ENCODE measurements around the gene TASL. TPM values are rescaled to one million over a fixed set of nuclear protein-coding genes. Genes with fewer than 3 reads are reported as not detected.
"Not testable (repeated sequence)": the region's sequence is repeated elsewhere in the genome, so short reads cannot be mapped to it uniquely, and the experiment has no call there.

Gene TASL
- total RNA-seq, 5 donors from 2014 or later (not counting 1 experiment from before 2014, with no cell fraction given), result 0.44 to 2.5 (median 1.8) TPM

DNA sequence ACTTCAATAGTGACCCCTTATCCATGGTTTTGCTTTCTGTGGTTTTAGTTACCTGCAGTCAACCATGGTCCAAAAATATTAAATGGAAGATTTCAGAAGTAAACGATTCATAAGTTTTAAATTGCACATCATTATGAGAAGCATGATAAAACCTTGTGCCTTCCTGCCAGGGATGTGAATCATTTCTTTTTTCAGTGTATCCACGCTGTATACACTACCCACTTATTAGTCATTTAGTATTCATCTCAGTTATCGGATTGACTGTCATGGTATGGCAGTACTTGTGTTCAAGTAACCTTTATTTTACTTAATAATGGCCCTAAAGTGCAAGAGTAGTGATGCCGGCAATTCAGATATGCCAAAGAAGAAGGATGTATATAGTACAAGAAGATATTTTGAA is 37.7 kb upstream of the TASL start:
- Histone ChIP-seq H3K27ac (ENCODE audit: low read length) (no peak overlapping the region), H3K27me3 (replicated peaks in 1 of 2; ENCODE audit: control insufficient read depth in 2 of 2, extremely low read depth in 1 of 2, insufficient read depth in 2 of 2, low read length in 1 of 2) (no peaks in the 10 kb centered on the region), H3K4me1 (ENCODE audit: control insufficient read depth in 1 of 2, extremely low read depth in 1 of 2, insufficient read depth in 2 of 2, low read length in 2 of 2) (no peaks in the 10 kb centered on the region), H3K4me3 (ENCODE audit: control insufficient read depth in 1 of 2, extremely low read depth in 1 of 2, low read length in 1 of 2) (no peak overlapping the region), H3K36me3 (ENCODE audit: control insufficient read depth in 2 of 2, extremely low read depth in 1 of 2, insufficient read depth in 1 of 2, low read length in 1 of 2) (no peaks in the 10 kb centered on the region), H3K9me3 (no peaks in the 10 kb centered on the region)
- no peaks in the 10 kb centered on the region for H3K36me3 Mint-ChIP-seq
- no peaks in the 10 kb centered on the region for H3K4me1 Mint-ChIP-seq
- no peak overlapping the region for H3K27ac Mint-ChIP-seq
- no peak overlapping the region for H3K4me3 Mint-ChIP-seq
- ChIA-PET CTCF (no interaction called here), POLR2A (no interaction called here)
- H3K27me3 Mint-ChIP-seq, result peaks cover 0 to 3% of the 10 kb centered on the region in 2 donors
- H3K9me3 Mint-ChIP-seq, result peaks cover 0 to 4% (median 3%) of the 10 kb centered on the region in 3 donors
- ATAC-seq (replicated peaks in 1 of 4) (no peak), DNase-seq (no peak)
- no CpG with 5 or more reads among the region's 4 CpGs for WGBS (ENCODE audit: insufficient coverage)

DNA sequence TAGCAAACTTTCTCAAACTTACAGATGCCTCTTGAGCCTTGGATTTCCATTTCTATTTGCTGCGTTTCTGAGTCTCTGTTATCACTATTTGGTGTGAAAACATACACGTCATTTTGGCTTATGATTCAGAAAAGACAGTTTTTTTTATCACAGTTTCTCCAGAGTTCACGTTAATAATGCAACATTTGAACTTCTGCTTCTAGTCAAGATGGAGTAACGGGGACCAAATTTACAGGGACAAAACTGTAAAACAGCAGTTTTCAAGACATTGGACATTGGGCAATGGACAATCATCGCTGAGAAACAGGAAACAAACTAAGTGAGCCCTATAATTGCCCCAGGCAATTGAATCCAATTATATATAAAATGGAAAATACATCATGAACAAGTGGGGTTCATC is 36.2 kb upstream of the TASL start:
- Histone ChIP-seq H3K4me3 (ENCODE audit: control insufficient read depth in 1 of 2, extremely low read depth in 1 of 2, low read length in 1 of 2) (no peak overlapping the region), H3K27me3 (replicated peaks in 1 of 2; ENCODE audit: control insufficient read depth in 2 of 2, extremely low read depth in 1 of 2, insufficient read depth in 2 of 2, low read length in 1 of 2) (no peaks in the 10 kb centered on the region), H3K4me1 (ENCODE audit: control insufficient read depth in 1 of 2, extremely low read depth in 1 of 2, insufficient read depth in 2 of 2, low read length in 2 of 2) (no peaks in the 10 kb centered on the region), H3K36me3 (ENCODE audit: control insufficient read depth in 2 of 2, extremely low read depth in 1 of 2, insufficient read depth in 1 of 2, low read length in 1 of 2) (no peaks in the 10 kb centered on the region), H3K27ac (ENCODE audit: low read length) (no peak overlapping the region), H3K9me3 (no peaks in the 10 kb centered on the region)
- H3K4me3 Mint-ChIP-seq, result no peak overlapping the region
- H3K36me3 Mint-ChIP-seq, result no peaks in the 10 kb centered on the region
- ChIA-PET POLR2A (interaction anchor here in 1 of 2 donors (0.6 kb wide), 1 partner anchor 17 kb away, joined by 4 read pairs; no protein-coding TSS in a partner anchor), CTCF (no interaction called here)
- no peaks in the 10 kb centered on the region for H3K4me1 Mint-ChIP-seq
- ATAC-seq (replicated peaks in 1 of 4), result no peak
- no peaks in the 10 kb centered on the region for H3K27me3 Mint-ChIP-seq
- H3K9me3 Mint-ChIP-seq, result peaks cover 0 to 4% (median 3%) of the 10 kb centered on the region in 3 donors
- no peak overlapping the region for H3K27ac Mint-ChIP-seq
- no CpG with 5 or more reads among the region's 5 CpGs for WGBS (ENCODE audit: insufficient coverage)
- DNase-seq, result no peak

DNA sequence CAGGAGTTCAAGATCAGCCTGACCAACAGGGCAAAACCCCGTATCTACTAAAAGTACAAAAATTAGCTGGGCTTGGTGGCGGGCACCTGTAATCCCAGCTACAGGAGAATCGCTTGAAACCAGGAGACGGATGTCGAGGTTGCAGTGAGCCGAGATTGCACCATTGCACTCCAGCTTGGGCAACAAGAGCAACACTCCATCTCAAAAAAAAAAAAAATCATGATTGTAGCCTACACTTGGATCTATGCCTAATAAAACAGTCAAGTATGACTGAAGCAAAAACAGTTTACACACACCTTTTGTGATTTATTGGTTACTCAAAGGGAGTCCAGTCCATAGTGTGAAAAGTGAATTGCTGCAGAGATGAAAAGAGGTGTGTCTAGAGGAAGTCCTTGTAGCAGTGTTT is 34.7 kb upstream of the TASL start:
- no peaks in the 10 kb centered on the region for H3K27me3 ChIP-seq (replicated peaks in 1 of 2; ENCODE audit: control insufficient read depth in 2 of 2, extremely low read depth in 1 of 2, insufficient read depth in 2 of 2, low read length in 1 of 2)
- H3K27ac ChIP-seq (ENCODE audit: low read length), result no peak overlapping the region
- no peaks in the 10 kb centered on the region for H3K36me3 Mint-ChIP-seq
- ChIA-PET POLR2A (no interaction called here), CTCF (no interaction called here)
- H3K4me1 ChIP-seq (ENCODE audit: control insufficient read depth in 1 of 2, extremely low read depth in 1 of 2, insufficient read depth in 2 of 2, low read length in 2 of 2), result no peaks in the 10 kb centered on the region
- no peaks in the 10 kb centered on the region for H3K27me3 Mint-ChIP-seq
- peaks cover 0 to 4% (median 3%) of the 10 kb centered on the region in 3 donors for H3K9me3 Mint-ChIP-seq
- no peaks in the 10 kb centered on the region for H3K36me3 ChIP-seq (ENCODE audit: control insufficient read depth in 2 of 2, extremely low read depth in 1 of 2, insufficient read depth in 1 of 2, low read length in 1 of 2)
- no peak overlapping the region for H3K4me3 ChIP-seq (ENCODE audit: control insufficient read depth in 1 of 2, extremely low read depth in 1 of 2, low read length in 1 of 2)
- H3K9me3 ChIP-seq, result no peaks in the 10 kb centered on the region
- ATAC-seq (replicated peaks in 1 of 4) (no peak), DNase-seq (no peak)
- no peak overlapping the region for H3K27ac Mint-ChIP-seq
- no peaks in the 10 kb centered on the region for H3K4me1 Mint-ChIP-seq
- no peak overlapping the region for H3K4me3 Mint-ChIP-seq
- WGBS (ENCODE audit: insufficient coverage), result no CpG with 5 or more reads among the region's 6 CpGs

DNA sequence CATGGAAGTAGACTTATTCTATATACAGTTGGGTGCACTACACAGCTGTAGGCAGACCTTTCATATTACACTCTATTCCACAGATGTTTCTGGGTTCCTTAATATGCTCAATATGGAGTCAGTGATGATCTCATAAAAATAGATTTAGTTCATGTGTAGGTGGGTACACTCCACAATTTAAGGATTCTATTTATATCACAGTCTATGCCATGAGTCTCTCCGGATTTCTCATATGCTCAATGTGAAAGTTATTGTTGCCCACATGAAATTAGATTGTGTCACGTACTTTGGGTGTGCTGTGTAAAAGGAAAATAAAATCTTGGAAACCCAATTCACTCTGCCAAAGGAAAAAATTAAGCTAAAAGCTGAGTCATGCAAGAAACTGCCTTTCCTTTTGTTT is 32.5 kb upstream of the TASL start:
- H3K27me3 ChIP-seq (replicated peaks in 1 of 2; ENCODE audit: control insufficient read depth in 2 of 2, extremely low read depth in 1 of 2, insufficient read depth in 2 of 2, low read length in 1 of 2), result no peaks in the 10 kb centered on the region
- H3K4me1 ChIP-seq (ENCODE audit: control insufficient read depth in 1 of 2, extremely low read depth in 1 of 2, insufficient read depth in 2 of 2, low read length in 2 of 2), result no peaks in the 10 kb centered on the region
- WGBS (ENCODE audit: insufficient coverage), result no CpG with 5 or more reads among the region's 2 CpGs
- DNase-seq (no peak), ATAC-seq (replicated peaks in 1 of 4) (no peak)
- ChIA-PET POLR2A (no interaction called here), CTCF (no interaction called here)
- H3K9me3 ChIP-seq, result no peaks in the 10 kb centered on the region
- Mint-ChIP-seq H3K27ac (no peak overlapping the region), H3K9me3 (no peaks in the 10 kb centered on the region), H3K4me3 (no peak overlapping the region), H3K4me1 (no peaks in the 10 kb centered on the region), H3K27me3 (peaks cover 0 to 1% of the 10 kb centered on the region in 2 donors), H3K36me3 (no peaks in the 10 kb centered on the region)
- H3K4me3 ChIP-seq (ENCODE audit: control insufficient read depth in 1 of 2, extremely low read depth in 1 of 2, low read length in 1 of 2), result no peak overlapping the region
- H3K36me3 ChIP-seq (ENCODE audit: control insufficient read depth in 2 of 2, extremely low read depth in 1 of 2, insufficient read depth in 1 of 2, low read length in 1 of 2), result no peaks in the 10 kb centered on the region
- H3K27ac ChIP-seq (ENCODE audit: low read length), result no peak overlapping the region

DNA sequence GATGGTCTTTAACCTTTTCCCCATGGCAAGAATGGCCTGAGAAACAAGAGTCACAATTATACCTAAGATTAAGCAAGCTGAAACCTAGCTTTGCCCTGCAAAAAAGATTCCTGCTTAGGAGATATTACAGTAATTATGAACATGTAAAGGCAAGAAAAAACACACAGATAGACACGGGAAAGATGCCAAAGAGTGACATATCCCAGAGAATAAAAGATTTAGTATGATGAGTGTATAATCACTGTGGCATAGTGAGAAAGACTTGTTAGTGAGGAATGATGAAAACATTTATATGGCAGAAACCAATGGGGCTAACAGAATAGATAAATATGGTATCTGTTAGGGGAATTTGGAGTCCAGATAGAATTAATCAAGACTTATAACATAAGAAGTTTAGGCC is 29.6 kb upstream of the TASL start:
- WGBS (ENCODE audit: insufficient coverage), result no CpG with 5 or more reads among the region's 1 CpG
- Histone ChIP-seq H3K27ac (ENCODE audit: low read length) (no peak overlapping the region), H3K36me3 (ENCODE audit: control insufficient read depth in 2 of 2, extremely low read depth in 1 of 2, insufficient read depth in 1 of 2, low read length in 1 of 2) (no peaks in the 10 kb centered on the region), H3K4me3 (ENCODE audit: control insufficient read depth in 1 of 2, extremely low read depth in 1 of 2, low read length in 1 of 2) (no peak overlapping the region), H3K9me3 (no peaks in the 10 kb centered on the region), H3K27me3 (replicated peaks in 1 of 2; ENCODE audit: control insufficient read depth in 2 of 2, extremely low read depth in 1 of 2, insufficient read depth in 2 of 2, low read length in 1 of 2) (no peaks in the 10 kb centered on the region), H3K4me1 (ENCODE audit: control insufficient read depth in 1 of 2, extremely low read depth in 1 of 2, insufficient read depth in 2 of 2, low read length in 2 of 2) (no peaks in the 10 kb centered on the region)
- Mint-ChIP-seq H3K4me3 (no peak overlapping the region), H3K36me3 (no peaks in the 10 kb centered on the region), H3K27me3 (peaks cover 0 to 6% of the 10 kb centered on the region in 2 donors), H3K9me3 (no peaks in the 10 kb centered on the region), H3K4me1 (no peaks in the 10 kb centered on the region), H3K27ac (no peak overlapping the region)
- DNase-seq, result no peak
- ChIA-PET POLR2A (no interaction called here), CTCF (no interaction called here)
- no peak for ATAC-seq (replicated peaks in 1 of 4)

DNA sequence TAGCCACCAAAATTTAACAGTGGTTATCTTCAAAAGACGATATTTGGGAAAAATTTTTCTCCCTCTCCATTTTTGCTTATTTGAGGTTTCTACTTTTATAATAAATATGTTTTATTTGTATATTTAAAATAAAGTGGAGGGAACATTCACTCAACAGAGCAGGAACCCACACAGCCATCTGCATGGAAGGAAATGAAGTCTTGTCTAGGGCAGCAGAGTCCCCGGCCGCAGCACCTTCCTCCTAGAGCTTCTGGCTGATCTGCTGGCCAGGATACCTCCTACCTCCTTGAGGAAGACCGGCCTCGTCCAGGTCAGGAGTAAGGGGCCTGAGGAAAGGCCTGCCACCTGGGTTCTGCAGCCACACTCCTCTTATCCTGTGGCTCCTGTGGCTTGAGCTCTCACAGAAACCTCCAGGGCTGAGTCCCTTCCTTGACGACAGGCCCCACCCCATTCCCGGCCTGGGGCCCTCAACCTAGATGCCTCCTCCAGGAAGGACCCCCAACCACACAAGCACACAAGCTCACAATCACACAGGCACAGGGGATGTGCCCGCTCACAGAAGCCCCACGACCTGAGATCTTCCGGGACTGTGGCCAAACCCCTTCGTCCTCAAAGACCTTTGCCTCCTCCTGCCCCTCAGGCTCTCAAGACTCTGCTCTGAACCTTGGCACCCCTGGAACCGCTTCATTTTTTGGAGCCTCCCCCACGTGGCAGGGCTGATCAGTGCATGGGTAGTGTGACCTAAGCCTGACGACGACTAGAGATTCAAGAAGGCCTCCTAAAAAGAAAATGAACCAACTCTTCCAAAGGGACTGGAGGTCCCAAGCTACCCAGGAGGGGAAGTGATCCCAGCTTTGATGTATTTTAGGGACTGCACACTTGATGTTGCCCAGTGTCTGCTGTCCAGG is 23.0 kb upstream of the TASL start:
- H3K36me3 ChIP-seq (ENCODE audit: control insufficient read depth in 2 of 2, extremely low read depth in 1 of 2, insufficient read depth in 1 of 2, low read length in 1 of 2); H3K36me3 Mint-ChIP-seq; H3K4me3 Mint-ChIP-seq; H3K27ac Mint-ChIP-seq; H3K4me1 Mint-ChIP-seq; H3K4me3 ChIP-seq (ENCODE audit: control insufficient read depth in 1 of 2, extremely low read depth in 1 of 2, low read length in 1 of 2); POLR2A ChIA-PET; H3K4me1 ChIP-seq (ENCODE audit: control insufficient read depth in 1 of 2, extremely low read depth in 1 of 2, insufficient read depth in 2 of 2, low read length in 2 of 2); H3K9me3 Mint-ChIP-seq; H3K27ac ChIP-seq (ENCODE audit: low read length); DNase-seq; H3K9me3 ChIP-seq; H3K27me3 ChIP-seq (replicated peaks in 1 of 2; ENCODE audit: control insufficient read depth in 2 of 2, extremely low read depth in 1 of 2, insufficient read depth in 2 of 2, low read length in 1 of 2): not testable (repeated sequence)
- peak in 1 of 4 experiments; percentile 53 for ATAC-seq (replicated peaks in 1 of 4)
- CTCF ChIA-PET, result interaction anchor here in 1 of 2 donors (0.7 kb wide), 1 partner anchor 869 kb away, joined by 5 read pairs; no protein-coding TSS in a partner anchor
- 80% methylated on average over 1 of the region's 15 CpGs for WGBS (ENCODE audit: insufficient coverage)
- peaks cover 1 to 21% of the 10 kb centered on the region in 2 donors for H3K27me3 Mint-ChIP-seq

Data from T-cell (primary cell).